Lower leg skin (tissue), 3 donors: ENCODE data around the gene PROM2.

ENCODE experiments used
- POLR2A ChIP-seq, 2 donors: fragments of 450-650 bp; IDR thresholded peaks; one replicate each; pipeline ENCODE4 v1.6.1; 2016 to 2017; ENCODE audit warnings: antibody characterized with exemption in 2 of 2, mild to moderate bottlenecking in 1 of 2, moderate library complexity in 1 of 2
- TF ChIP-seq, protein P1 (sequence below), 3 donors: fragments of 450-650 bp; IDR thresholded peaks; one replicate each; pipeline ENCODE4 v1.5.1; 2016; ENCODE audit warnings: antibody characterized with exemption in 3 of 3, mild to moderate bottlenecking in 3 of 3, moderate library complexity in 2 of 3

DNA sequence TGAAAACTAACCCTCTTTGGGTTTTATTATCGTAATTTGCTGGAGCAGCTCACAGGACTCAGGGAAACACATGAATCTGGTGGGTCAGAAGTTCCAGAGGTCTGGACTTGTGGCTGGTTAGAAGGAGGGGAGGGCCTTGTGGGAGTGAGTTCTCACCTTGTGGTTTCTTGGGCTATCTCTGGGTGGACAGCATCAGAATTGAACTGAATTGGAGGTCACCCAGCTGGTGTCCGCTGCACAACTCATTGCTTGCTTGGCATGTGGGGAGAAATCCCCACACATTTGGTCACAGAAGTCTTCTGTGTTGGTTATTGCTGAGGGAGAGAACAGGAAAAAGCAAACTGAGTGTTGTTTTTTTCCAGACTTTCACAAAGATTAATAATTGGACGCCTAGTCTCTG is 39.4 kb upstream of the PROM2 start:
- TF ChIP-seq, protein P1, sequence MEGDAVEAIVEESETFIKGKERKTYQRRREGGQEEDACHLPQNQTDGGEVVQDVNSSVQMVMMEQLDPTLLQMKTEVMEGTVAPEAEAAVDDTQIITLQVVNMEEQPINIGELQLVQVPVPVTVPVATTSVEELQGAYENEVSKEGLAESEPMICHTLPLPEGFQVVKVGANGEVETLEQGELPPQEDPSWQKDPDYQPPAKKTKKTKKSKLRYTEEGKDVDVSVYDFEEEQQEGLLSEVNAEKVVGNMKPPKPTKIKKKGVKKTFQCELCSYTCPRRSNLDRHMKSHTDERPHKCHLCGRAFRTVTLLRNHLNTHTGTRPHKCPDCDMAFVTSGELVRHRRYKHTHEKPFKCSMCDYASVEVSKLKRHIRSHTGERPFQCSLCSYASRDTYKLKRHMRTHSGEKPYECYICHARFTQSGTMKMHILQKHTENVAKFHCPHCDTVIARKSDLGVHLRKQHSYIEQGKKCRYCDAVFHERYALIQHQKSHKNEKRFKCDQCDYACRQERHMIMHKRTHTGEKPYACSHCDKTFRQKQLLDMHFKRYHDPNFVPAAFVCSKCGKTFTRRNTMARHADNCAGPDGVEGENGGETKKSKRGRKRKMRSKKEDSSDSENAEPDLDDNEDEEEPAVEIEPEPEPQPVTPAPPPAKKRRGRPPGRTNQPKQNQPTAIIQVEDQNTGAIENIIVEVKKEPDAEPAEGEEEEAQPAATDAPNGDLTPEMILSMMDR (IDR thresholded peaks at IDR 0.05), result no peak
- no peak for TF ChIP-seq POLR2A (IDR thresholded peaks at IDR 0.05)
